H1 (cell line): Measurements from ENCODE around the gene ARMC3. TPM values are rescaled to one million over a fixed set of nuclear protein-coding genes. Genes with fewer than 3 reads are reported as not detected.

Source experiments
- CTCF ChIA-PET: fragments of 300-600 bp; sonication (Branson Sonifier 250); formaldehyde crosslinking; loops from one replicate; lab custom pipeline; 2021; ENCODE audit not compliant: partially characterized antibody; lab: Charles Lee
- POLR2A ChIA-PET: fragments of 300-600 bp; sonication (Branson Sonifier 250); formaldehyde crosslinking; loops from one replicate; lab custom pipeline; 2021; ENCODE audit warnings: inconsistent platforms; ENCODE audit not compliant: partially characterized antibody; lab: Charles Lee
- DNase-seq, 2 experiments: peaks; one replicate each; pipeline versions ENCODE4 v3.0.0 to v3.0.0-alpha.2; 2010 to 2022; ENCODE audit warnings: low spot score in 2 of 2, low read depth in 1 of 2, mixed read lengths in 1 of 2
- FAIRE-seq: peaks from 2 replicates; lab custom pipeline; 2011; peaks lifted over from hg19 to GRCh38; lab: Jason Lieb, UNC
- H2AFZ ChIP-seq: 2 replicates; pipeline ENCODE4 v1.8.1; 2012; ENCODE audit warnings: low read length, inconsistent platforms
- H2AK5ac ChIP-seq: 2 replicates; pipeline ENCODE4 v1.6.1; 2013; ENCODE audit warnings: low read depth, low read length
- H2BK120ac ChIP-seq: replicated peaks from 2 replicates; pipeline ENCODE3; 2013; ENCODE audit warnings: low read depth, low read length, inconsistent platforms
- H2BK12ac ChIP-seq: 2 replicates; pipeline ENCODE4 v1.6.1; 2013; ENCODE audit warnings: low read depth, low read length
- H2BK15ac ChIP-seq: 2 replicates; pipeline ENCODE4 v1.6.1; 2013; ENCODE audit warnings: low read length
- H2BK20ac ChIP-seq: 2 replicates; pipeline ENCODE4 v1.6.1; 2013; ENCODE audit warnings: low read length
- H2BK5ac ChIP-seq: 2 replicates; pipeline ENCODE4 v1.6.1; 2013; ENCODE audit warnings: low read depth, low read length
- H3K14ac ChIP-seq: 2 replicates; pipeline ENCODE4 v1.6.1; 2013; ENCODE audit warnings: inconsistent platforms; ENCODE audit not compliant: insufficient read length
- H3K18ac ChIP-seq: 2 replicates; pipeline ENCODE4 v1.6.1; 2013; ENCODE audit warnings: low read length; ENCODE audit errors: extremely low read depth
- H3K23ac ChIP-seq: 2 replicates; pipeline ENCODE4 v1.6.1; 2013; ENCODE audit warnings: inconsistent platforms; ENCODE audit not compliant: insufficient read length
- H3K23me2 ChIP-seq: 2 replicates; pipeline ENCODE4 v1.6.1; 2013; ENCODE audit warnings: low read depth, low read length
- H3K27ac ChIP-seq: 2 replicates; pipeline ENCODE4 v1.6.1; 2011; ENCODE audit warnings: low read depth, low read length, inconsistent platforms
- H3K27me3 ChIP-seq, 4 experiments: replicated peaks in 1 of 4; 1 replicate in 1 of 4; 2 replicates in 3 of 4; pipeline versions ENCODE4 v1.6.1 to v1.8.1; 2011 to 2013; ENCODE audit warnings: low read length in 3 of 4, mild to moderate bottlenecking in 3 of 4, inconsistent platforms in 2 of 4, mixed read lengths in 2 of 4, moderate library complexity in 1 of 4; ENCODE audit not compliant: control insufficient read depth in 3 of 4, insufficient read depth in 3 of 4; ENCODE audit errors: extremely low read depth in 1 of 4
- H3K36me3 ChIP-seq, 4 experiments: 2 replicates each; pipeline versions ENCODE4 v1.6.1 to v1.8.1; 2011 to 2013; ENCODE audit warnings: mild to moderate bottlenecking in 4 of 4, low read length in 3 of 4, moderate library complexity in 2 of 4, control low read depth in 1 of 4, inconsistent platforms in 1 of 4; ENCODE audit not compliant: insufficient read depth in 4 of 4, control insufficient read depth in 2 of 4
- H3K4ac ChIP-seq: replicated peaks from 2 replicates; pipeline ENCODE3; 2013; ENCODE audit warnings: low read length, low read depth, mixed read lengths, inconsistent platforms; ENCODE audit not compliant: insufficient read length
- H3K4me1 ChIP-seq, 4 experiments: replicated peaks in 1 of 4; 1 replicate in 1 of 4; 2 replicates in 3 of 4; pipeline versions ENCODE4 v1.6.1 to v1.8.1; 2011 to 2013; ENCODE audit warnings: low read length in 3 of 4, inconsistent platforms in 2 of 4, mixed read lengths in 1 of 4; ENCODE audit not compliant: insufficient read depth in 4 of 4, control insufficient read depth in 3 of 4
- H3K4me2 ChIP-seq, 2 experiments: 2 replicates each; pipeline versions ENCODE4 v1.6.1 to v1.8.1; 2011 to 2013; ENCODE audit warnings: low read depth in 2 of 2, low read length in 2 of 2, control low read depth in 1 of 2, inconsistent platforms in 1 of 2, mild to moderate bottlenecking in 1 of 2; ENCODE audit not compliant: insufficient read depth in 1 of 2
- H3K4me3 ChIP-seq, 4 experiments: fragments of 200-600, 300-600 bp in 1 of 4; sonication (generic), shearing (Covaris generic), sonication (Bioruptor Twin) in 1 of 4; 2 replicates each; pipeline versions ENCODE4 v1.5.1 to v1.8.1; 2011 to 2016; ENCODE audit warnings: low read length in 4 of 4, low read depth in 3 of 4, control low read depth in 2 of 4, inconsistent platforms in 2 of 4, mild to moderate bottlenecking in 2 of 4, mixed read lengths in 1 of 4, moderate library complexity in 1 of 4; ENCODE audit not compliant: insufficient read depth in 2 of 4; ENCODE audit errors: extremely low read depth in 1 of 4
- H3K56ac ChIP-seq: replicated peaks from 2 replicates; pipeline ENCODE3; 2013; ENCODE audit warnings: low read depth, mild to moderate bottlenecking, mixed read lengths, low read length, inconsistent platforms; ENCODE audit not compliant: insufficient read length
- H3K79me1 ChIP-seq: 2 replicates; pipeline ENCODE4 v1.6.1; 2013; ENCODE audit warnings: low read depth, low read length, control low read depth
- H3K79me2 ChIP-seq, 2 experiments: 2 replicates each; pipeline versions ENCODE4 v1.6.1 to v1.8.1; 2012 to 2013; ENCODE audit warnings: low read length in 2 of 2, mild to moderate bottlenecking in 2 of 2, inconsistent platforms in 1 of 2; ENCODE audit not compliant: insufficient read depth in 2 of 2, control insufficient read depth in 1 of 2
- H3K9ac ChIP-seq, 4 experiments: replicated peaks in 1 of 4; 1 replicate in 1 of 4; 2 replicates in 3 of 4; pipeline versions ENCODE4 v1.6.1 to v1.8.1; 2011 to 2013; ENCODE audit warnings: low read depth in 3 of 4, low read length in 3 of 4, control low read depth in 2 of 4, mild to moderate bottlenecking in 2 of 4, moderate library complexity in 2 of 4, inconsistent platforms in 1 of 4; ENCODE audit errors: extremely low read depth in 1 of 4
- H3K9me3 ChIP-seq, 2 experiments: 2 replicates each; pipeline versions ENCODE4 v1.6.1 to v1.8.1; 2012 to 2013; ENCODE audit warnings: mild to moderate bottlenecking in 2 of 2, moderate library complexity in 2 of 2, control low read depth in 1 of 2, inconsistent platforms in 1 of 2, low read depth in 1 of 2, low read length in 1 of 2, mixed read lengths in 1 of 2; ENCODE audit not compliant: insufficient read depth in 2 of 2
- H4K20me1 ChIP-seq, 2 experiments: replicated peaks in 1 of 2; 2 replicates each; pipeline versions ENCODE3 to v1.8.1; 2011 to 2013; ENCODE audit warnings: inconsistent platforms in 2 of 2, low read length in 2 of 2, mild to moderate bottlenecking in 1 of 2; ENCODE audit not compliant: insufficient read depth in 2 of 2, control insufficient read depth in 1 of 2
- H4K5ac ChIP-seq: 2 replicates; pipeline ENCODE4 v1.6.1; 2013; ENCODE audit warnings: low read length, low read depth, mixed read lengths, inconsistent platforms; ENCODE audit not compliant: insufficient read length
- H4K8ac ChIP-seq: 2 replicates; pipeline ENCODE4 v1.8.0; 2013; ENCODE audit warnings: mild to moderate bottlenecking, moderate library complexity, low read length, inconsistent platforms; ENCODE audit not compliant: insufficient read depth; ENCODE audit errors: extremely low read depth
- H4K91ac ChIP-seq: replicated peaks from 2 replicates; pipeline ENCODE3; 2013; ENCODE audit warnings: low read length, mixed read lengths, inconsistent platforms; ENCODE audit not compliant: insufficient read length
- CTCF ChIP-seq, 3 experiments: IDR thresholded peaks; 1 replicate in 2 of 3; 2 replicates in 1 of 3; pipeline versions ENCODE4 v1.5.1 to v1.6.1; 2011; ENCODE audit warnings: low read length in 3 of 3, mild to moderate bottlenecking in 3 of 3, inconsistent platforms in 2 of 3, low read depth in 1 of 3, moderate library complexity in 1 of 3; ENCODE audit not compliant: insufficient read depth in 1 of 3; ENCODE audit errors: control extremely low read depth in 1 of 3
- RAD21 ChIP-seq, 2 experiments: IDR thresholded peaks in 1 of 2; conservative IDR thresholded peaks in 1 of 2; 2 replicates each; pipeline ENCODE4 v1.6.1; 2011; ENCODE audit warnings: low read depth in 2 of 2, low read length in 2 of 2, improper control_type of control experiment in 1 of 2, inconsistent platforms in 1 of 2, mild to moderate bottlenecking in 1 of 2, moderate library complexity in 1 of 2
- YY1 ChIP-seq: IDR thresholded peaks from 2 replicates; pipeline ENCODE4 v1.6.1; 2011; ENCODE audit warnings: low read depth, mild to moderate bottlenecking, low read length
- WGBS, 2 experiments: shearing (Covaris generic) in 1 of 2; methylation state at CpG; one replicate each; pipeline versions ENCODE4 v1.1.6 to v1.1.7; 2013 to 2015; ENCODE audit warnings: low lambda C conversion rate in 2 of 2, mixed read lengths in 2 of 2, inconsistent platforms in 1 of 2, low coverage in 1 of 2, missing lambda C conversion rate in 1 of 2; ENCODE audit not compliant: insufficient replicate concordance in 2 of 2, insufficient coverage in 1 of 2, insufficient read length in 1 of 2; ENCODE audit errors: extremely low coverage in 1 of 2, missing lambda C conversion rate in 1 of 2; 5-methylcytosine and 5-hydroxymethylcytosine counted together
- polyA plus RNA-seq, 7 experiments: library from polyadenylated mRNA; depleted of rRNA in 3 of 7; stranded (reverse) in 5 of 7; unstranded in 2 of 7; fragments of >200 nt in 5 of 7; fragments of 200-250 nt in 2 of 7; gene quantifications; 1 replicate in 5 of 7; 2 replicates in 1 of 7; 4 replicates in 1 of 7; pipeline versions ENCODE4 v1.2.1 to v1.2.3, GENCODE V29; 2011 to 2013; ENCODE audit warnings: missing spikeins in 2 of 7, mixed read lengths in 2 of 7
- total RNA-seq: library from RNA; stranded (reverse); fragmentation: NEBNext Ultra II Directional; extraction: Animal tissue kit (Norgen Biotek cat#: 25700); gene quantifications from 2 replicates; pipeline ENCODE4 v1.2.1, GENCODE V29; 2021
- TF ChIP-seq, protein P1 (sequence below): IDR thresholded peaks from 2 replicates; pipeline ENCODE4 v1.6.1; 2012; ENCODE audit warnings: inconsistent platforms

ARMC3 gene
- total and polyA plus RNA-seq, 2 of the 8 experiments (the other 6 are each of a cell fraction or from before 2014, with no cell fraction given), result 0.15 TPM

- H3K4ac ChIP-seq, result no peak overlapping the region
- no peaks in the 10 kb centered on the region for H3K79me2 ChIP-seq
- TF ChIP-seq CTCF (IDR thresholded peaks at IDR 0.05; ENCODE audit: control extremely low read depth in 1 of 3, insufficient read depth in 1 of 3, low read depth in 1 of 3, low read length in 3 of 3) (peak; percentile 54 to 88 (median 79)), RAD21 (IDR thresholded peaks at IDR 0.05 in 1 of 2, conservative IDR thresholded peaks at IDR 0.05 in 1 of 2; ENCODE audit: low read depth in 2 of 2, low read length in 2 of 2) (peak; percentile 91 to 93), YY1 (0 out of 2 replicates have a peak, but pooled peaks have one; percentile 27)
- TF ChIP-seq, protein P1, sequence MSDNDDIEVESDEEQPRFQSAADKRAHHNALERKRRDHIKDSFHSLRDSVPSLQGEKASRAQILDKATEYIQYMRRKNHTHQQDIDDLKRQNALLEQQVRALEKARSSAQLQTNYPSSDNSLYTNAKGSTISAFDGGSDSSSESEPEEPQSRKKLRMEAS, result no peak
- no peak overlapping the region for H4K8ac ChIP-seq
- ChIA-PET CTCF (interaction anchor here (0.6 to 1.9 kb wide), 7 partner anchors 14 to 125 kb away, joined by 3 to 6 read pairs (median 4); no protein-coding TSS in a partner anchor), POLR2A (no interaction called here)
- no peak overlapping the region for H3K9ac ChIP-seq
- no peaks in the 10 kb centered on the region for H3K27me3 ChIP-seq
- H3K23me2 ChIP-seq, result no peaks in the 10 kb centered on the region
- no peak overlapping the region for H3K14ac ChIP-seq
- H3K9me3 ChIP-seq, result no peaks in the 10 kb centered on the region
- H2BK5ac ChIP-seq, result no peak overlapping the region; the same call in 1 of the 2 replicates
- H3K18ac ChIP-seq, result no peak overlapping the region
- peak overlapping the region; percentile 36; the same call in 1 of the 2 replicates for H2AFZ ChIP-seq
- H3K4me2 ChIP-seq, result no peak overlapping the region
- DNase-seq (peak in 1 of 2 experiments; percentile 86), FAIRE-seq (peak; percentile 42)
- H3K79me1 ChIP-seq, result no peaks in the 10 kb centered on the region
- H3K27ac ChIP-seq, result no peak overlapping the region
- no peak overlapping the region for H2BK120ac ChIP-seq
- no peaks in the 10 kb centered on the region for H3K36me3 ChIP-seq
- no peak overlapping the region for H2BK20ac ChIP-seq
- H2BK12ac ChIP-seq, result no peak overlapping the region
- no peak overlapping the region for H3K4me3 ChIP-seq
- no peak overlapping the region for H4K91ac ChIP-seq
- no peak overlapping the region for H3K56ac ChIP-seq
- no peak overlapping the region for H3K23ac ChIP-seq
- no peak overlapping the region for H2AK5ac ChIP-seq
- no peak overlapping the region for H2BK15ac ChIP-seq
- no peak overlapping the region for H4K5ac ChIP-seq
- WGBS, 2 experiments, result 59% methylated on average over 16 of the region's 16 CpGs; no CpG with 5 or more reads in 1 of the 2 experiments
- H3K4me1 ChIP-seq, result peaks cover 2 to 7% (median 5%) of the 10 kb centered on the region in 4 experiments; a peak in 2 of 7 replicates
- no peaks in the 10 kb centered on the region for H4K20me1 ChIP-seq
Measured at GRCh38 chr10:23067939-23068775, 140.3 kb downstream of the ARMC3 start.
